ENCODE data around the gene HSPB8. TPM values are rescaled to one million over a fixed set of nuclear protein-coding genes. Genes with fewer than 3 reads are reported as not detected.

Gene HSPB8, protein sequence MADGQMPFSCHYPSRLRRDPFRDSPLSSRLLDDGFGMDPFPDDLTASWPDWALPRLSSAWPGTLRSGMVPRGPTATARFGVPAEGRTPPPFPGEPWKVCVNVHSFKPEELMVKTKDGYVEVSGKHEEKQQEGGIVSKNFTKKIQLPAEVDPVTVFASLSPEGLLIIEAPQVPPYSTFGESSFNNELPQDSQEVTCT
- 13.4 to 18.4 TPM (median 14.9 TPM) in 5 replicates for total RNA-seq (2022; extraction: Qiagen RNA extraction; ENCODE audit: low read depth)

DNA sequence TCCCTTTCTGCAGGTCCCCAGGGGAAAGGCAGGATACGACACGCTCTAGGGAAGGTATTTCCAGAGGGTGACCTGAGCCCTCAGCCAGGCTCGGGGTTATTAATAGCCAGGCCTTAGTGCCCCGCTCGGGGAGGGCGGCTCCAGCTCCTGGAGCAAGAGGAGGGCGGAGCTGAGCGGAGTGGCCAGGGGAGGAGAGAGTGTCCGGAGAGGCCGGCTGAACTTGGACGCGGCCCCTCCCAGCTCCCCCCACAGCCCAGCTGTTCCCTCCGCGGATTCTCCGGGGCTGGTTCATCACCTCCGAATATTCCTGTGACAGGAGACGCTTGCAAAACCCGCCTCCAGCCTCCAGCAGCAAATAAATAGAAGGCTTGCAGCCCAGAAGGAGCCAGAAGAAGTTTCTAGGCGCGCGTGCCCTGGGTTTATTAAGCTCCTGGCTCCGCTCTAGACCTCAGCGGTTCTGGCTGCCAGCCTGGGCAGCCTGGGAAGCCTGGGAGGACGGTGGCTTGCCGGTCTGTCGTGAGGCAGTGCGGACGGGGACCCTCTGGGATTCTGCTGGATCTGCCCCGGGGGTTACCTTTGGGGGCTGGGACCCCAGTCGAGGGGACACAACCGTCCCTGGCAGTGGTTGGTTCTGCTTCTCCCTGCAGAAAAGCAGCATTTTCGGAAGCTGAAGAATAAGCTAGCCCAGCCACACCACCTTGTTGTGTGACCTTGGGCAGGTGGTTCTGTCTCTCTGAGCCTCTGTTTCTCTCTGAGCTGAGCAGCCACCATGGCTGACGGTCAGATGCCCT is at the start of gene HSPB8:
HSPB8 (plus strand) TSS at position 388 of the 791 bp plus-strand sequence; CDS start at position 770, 382 bp downstream.

Other genes with a start within 250 kb of the HSPB8 start
- not detected in 5 replicates for gene SRRM4, start 197.4 kb upstream of the HSPB8 start, total RNA-seq (2022; extraction: Qiagen RNA extraction; ENCODE audit: low read depth)
- gene CCDC60, start 155.8 kb downstream of the HSPB8 start, total RNA-seq (2022; extraction: Qiagen RNA extraction; ENCODE audit: low read depth), result not detected in 5 replicates